Astrocyte (in vitro differentiated cells and primary cell): ENCODE data around the gene DCAF6. TPM values are rescaled to one million over a fixed set of nuclear protein-coding genes. Genes with fewer than 3 reads are reported as not detected.

ENCODE experiments used
- DNase-seq: peaks from one replicate; pipeline ENCODE4 v3.0.0-alpha.2; 2010; ENCODE audit warnings: low read depth
- FAIRE-seq: peaks from 2 replicates; lab custom pipeline; 2011; peaks lifted over from hg19 to GRCh38; lab: Jason Lieb, UNC
- H2AFZ ChIP-seq: 2 replicates; pipeline ENCODE4 v1.6.0; 2012; ENCODE audit warnings: low read depth, low read length, inconsistent platforms
- H3K27ac ChIP-seq: 2 replicates; pipeline ENCODE4 v1.5.1; 2011; ENCODE audit warnings: low read depth, low read length, inconsistent platforms
- H3K27me3 ChIP-seq: 2 replicates; pipeline ENCODE4 v1.6.0; 2011; ENCODE audit warnings: low read length, inconsistent platforms; ENCODE audit not compliant: insufficient read depth
- H3K36me3 ChIP-seq: 2 replicates; pipeline ENCODE4 v1.5.1; 2011; ENCODE audit warnings: low read length, inconsistent platforms; ENCODE audit not compliant: insufficient read depth
- H3K4me1 ChIP-seq: 2 replicates; pipeline ENCODE4 v1.5.1; 2011; ENCODE audit warnings: low read length, inconsistent platforms; ENCODE audit not compliant: insufficient read depth
- H3K4me2 ChIP-seq: 2 replicates; pipeline ENCODE4 v1.6.0; 2012; ENCODE audit warnings: low read length, inconsistent platforms
- H3K4me3 ChIP-seq: 2 replicates; pipeline ENCODE4 v1.5.1; 2011; ENCODE audit warnings: low read depth, mild to moderate bottlenecking, low read length, inconsistent platforms; ENCODE audit not compliant: insufficient read depth
- H3K79me2 ChIP-seq: 2 replicates; pipeline ENCODE4 v1.6.0; 2012; ENCODE audit warnings: mild to moderate bottlenecking, low read length, inconsistent platforms; ENCODE audit not compliant: insufficient read depth
- H3K9ac ChIP-seq: 2 replicates; pipeline ENCODE4 v1.6.0; 2012; ENCODE audit warnings: mild to moderate bottlenecking, low read length, inconsistent platforms
- H3K9me3 ChIP-seq: 2 replicates; pipeline ENCODE4 v1.5.1; 2012; ENCODE audit warnings: low read depth, mild to moderate bottlenecking, low read length, inconsistent platforms; ENCODE audit not compliant: insufficient read depth
- H4K20me1 ChIP-seq: 2 replicates; pipeline ENCODE4 v1.6.0; 2012; ENCODE audit warnings: low read length, inconsistent platforms; ENCODE audit not compliant: insufficient read depth
- H3K27ac Mint-ChIP-seq: one replicate; pipeline ENCODE4 v1.8.0; 2021; ENCODE audit warnings: mild to moderate bottlenecking, mixed read lengths; ENCODE audit not compliant: unreplicated experiment
- H3K27me3 Mint-ChIP-seq: one replicate; pipeline ENCODE4 v1.8.0; 2021; ENCODE audit warnings: low read depth, mixed read lengths; ENCODE audit not compliant: unreplicated experiment
- H3K36me3 Mint-ChIP-seq: one replicate; pipeline ENCODE4 v1.8.0; 2021; ENCODE audit warnings: low read depth, mixed read lengths; ENCODE audit not compliant: unreplicated experiment
- H3K4me1 Mint-ChIP-seq: one replicate; pipeline ENCODE4 v1.8.0; 2021; ENCODE audit warnings: low read depth, mixed read lengths; ENCODE audit not compliant: unreplicated experiment
- H3K4me3 Mint-ChIP-seq: one replicate; pipeline ENCODE4 v1.8.0; 2021; ENCODE audit warnings: mild to moderate bottlenecking, moderate library complexity, mixed read lengths; ENCODE audit not compliant: unreplicated experiment
- H3K9me3 Mint-ChIP-seq: one replicate; pipeline ENCODE4 v1.8.0; 2021; ENCODE audit warnings: mild to moderate bottlenecking, mixed read lengths; ENCODE audit not compliant: unreplicated experiment
- CTCF ChIP-seq: IDR thresholded peaks from 2 replicates; pipeline ENCODE4 v1.5.1; 2011; ENCODE audit warnings: low read depth, mild to moderate bottlenecking, inconsistent platforms, low read length, moderate library complexity; ENCODE audit not compliant: insufficient read depth
- EZH2 ChIP-seq: IDR thresholded peaks from 2 replicates; pipeline ENCODE4 v1.6.1; 2012; ENCODE audit warnings: mild to moderate bottlenecking, low read length, inconsistent platforms; ENCODE audit not compliant: insufficient read depth
- total RNA-seq: library from RNA; stranded (reverse); gene quantifications from 2 replicates; pipeline ENCODE4 v1.2.1, GENCODE V29; 2021

DCAF6 gene
- total RNA-seq, 1 donor from 2014 or later: 57.4 TPM

GRCh38 chr1:167943541-167943940 is 7.1 kb downstream of the DCAF6 start:
- FAIRE-seq: no peak
- no peak overlapping the region for H3K27ac ChIP-seq
- no peaks in the 10 kb centered on the region for H3K27me3 Mint-ChIP-seq
- no peaks in the 10 kb centered on the region for H3K36me3 ChIP-seq
- DNase-seq: no peak
- H3K79me2 ChIP-seq: peaks cover 95% of the 10 kb centered on the region
- H3K9me3 ChIP-seq: no peaks in the 10 kb centered on the region
- H4K20me1 ChIP-seq: peaks cover 74% of the 10 kb centered on the region
- peaks cover 3% of the 10 kb centered on the region for H3K4me1 ChIP-seq
- no peaks in the 10 kb centered on the region for H3K36me3 Mint-ChIP-seq
- no peak overlapping the region for H3K4me3 Mint-ChIP-seq
- H3K4me3 ChIP-seq: no peak overlapping the region
- H3K27me3 ChIP-seq: no peaks in the 10 kb centered on the region
- H3K4me1 Mint-ChIP-seq: peaks cover 16% of the 10 kb centered on the region
- no peak overlapping the region for H3K27ac Mint-ChIP-seq
- no peaks in the 10 kb centered on the region for H3K9me3 Mint-ChIP-seq
- no peak overlapping the region for H3K9ac ChIP-seq
- TF ChIP-seq CTCF (no peak), EZH2 (no peak)
- no peak overlapping the region for H2AFZ ChIP-seq
- no peak overlapping the region for H3K4me2 ChIP-seq

GRCh38 chr1:167947733-167948132 is 11.2 kb downstream of the DCAF6 start:
- H3K27me3 Mint-ChIP-seq: no peaks in the 10 kb centered on the region
- Histone ChIP-seq H4K20me1 (peaks cover 82% of the 10 kb centered on the region), H3K27ac (no peak overlapping the region), H3K4me2 (no peak overlapping the region), H3K79me2 (peaks cover 81% of the 10 kb centered on the region), H3K36me3 (peaks cover 4% of the 10 kb centered on the region), H2AFZ (no peak overlapping the region), H3K4me1 (no peaks in the 10 kb centered on the region), H3K9me3 (no peaks in the 10 kb centered on the region), H3K27me3 (no peaks in the 10 kb centered on the region), H3K4me3 (no peak overlapping the region), H3K9ac (no peak overlapping the region)
- no peak for DNase-seq
- TF ChIP-seq EZH2 (no peak), CTCF (no peak)
- no peak overlapping the region for H3K27ac Mint-ChIP-seq
- FAIRE-seq: no peak
- peaks cover 20% of the 10 kb centered on the region for H3K4me1 Mint-ChIP-seq
- peaks cover 1% of the 10 kb centered on the region for H3K36me3 Mint-ChIP-seq
- H3K9me3 Mint-ChIP-seq: no peaks in the 10 kb centered on the region
- no peak overlapping the region for H3K4me3 Mint-ChIP-seq

- H3K9me3 Mint-ChIP-seq: no peaks in the 10 kb centered on the region
- H3K27me3 Mint-ChIP-seq: no peaks in the 10 kb centered on the region
- TF ChIP-seq EZH2: no peak
- no peak for TF ChIP-seq CTCF
- H3K36me3 ChIP-seq: peaks cover 6% of the 10 kb centered on the region
- FAIRE-seq: no peak
- H3K27ac ChIP-seq: no peak overlapping the region
- no peak overlapping the region for H3K4me3 Mint-ChIP-seq
- H3K79me2 ChIP-seq: peaks cover 62% of the 10 kb centered on the region
- no peaks in the 10 kb centered on the region for H3K9me3 ChIP-seq
- H4K20me1 ChIP-seq: peaks cover 67% of the 10 kb centered on the region
- H3K4me1 Mint-ChIP-seq: peaks cover 20% of the 10 kb centered on the region
- peaks cover 7% of the 10 kb centered on the region for H3K36me3 Mint-ChIP-seq
- no peak overlapping the region for H2AFZ ChIP-seq
- H3K27ac Mint-ChIP-seq: no peak overlapping the region
- no peak overlapping the region for H3K4me2 ChIP-seq
- no peak for DNase-seq
- H3K4me1 ChIP-seq: no peaks in the 10 kb centered on the region
- H3K9ac ChIP-seq: no peak overlapping the region
- H3K27me3 ChIP-seq: no peaks in the 10 kb centered on the region
- H3K4me3 ChIP-seq: no peak overlapping the region
Observed at GRCh38 chr1:167949785-167950184, 13.3 kb downstream of the DCAF6 start.
